OCI-LY7 (cell line): ENCODE results near the gene CLASP2. TPM values are rescaled to one million over a fixed set of nuclear protein-coding genes. Genes with fewer than 3 reads are reported as not detected.

ENCODE experiments used
- Bru-seq: library from RNA; stranded (reverse); fragments of 400-500 nt; gene quantifications from one replicate; lab custom pipeline; 2021; lab: Mats Ljungman, UMichigan
- BruChase-seq, 2 experiments: library from RNA; stranded (reverse); fragments of 400-500 nt; gene quantifications; one replicate each; lab custom pipeline; 2021; lab: Mats Ljungman, UMichigan
- BruUV-seq: library from RNA; stranded (reverse); fragments of 400-500 nt; replicated peaks from 2 replicates; lab custom pipeline; 2021; lab: Mats Ljungman, UMichigan
- CTCF ChIA-PET: fragments of 300-600 bp; sonication (Branson Sonifier 250); formaldehyde crosslinking; loops from one replicate; lab custom pipeline; 2022; ENCODE audit warnings: antibody characterized with exemption; ENCODE audit not compliant: unreplicated experiment; lab: Charles Lee
- POLR2A ChIA-PET: fragments of 300-600 bp; sonication (Branson Sonifier 250); formaldehyde crosslinking; loops from one replicate; lab custom pipeline; 2022; ENCODE audit warnings: antibody characterized with exemption; lab: Charles Lee
- DNase-seq: peaks from one replicate; pipeline ENCODE4 v3.0.0-alpha.2; 2015; ENCODE audit warnings: low spot score
- H2AFZ ChIP-seq: fragments of 200-600 bp; sonication (generic), shearing (Covaris generic); 2 replicates; pipeline ENCODE4 v1.6.1; 2014; ENCODE audit warnings: mild to moderate bottlenecking, antibody characterized with exemption, low read length, moderate library complexity
- H3K27ac ChIP-seq: fragments of 200-600 bp; sonication (generic); 2 replicates; pipeline ENCODE4 v1.5.1; 2014; ENCODE audit warnings: mixed run types, low read depth, mild to moderate bottlenecking, moderate library complexity, low read length, inconsistent platforms; ENCODE audit not compliant: poor library complexity, severe bottlenecking
- H3K36me3 ChIP-seq: fragments of 200-600 bp; sonication (generic); 2 replicates; pipeline ENCODE4 v1.6.1; 2014; ENCODE audit warnings: mild to moderate bottlenecking, antibody characterized with exemption, low read length, moderate library complexity, mixed read lengths; ENCODE audit not compliant: insufficient read depth
- H3K4me1 ChIP-seq: fragments of 200-600 bp; sonication (generic); 2 replicates; pipeline ENCODE4 v1.5.1; 2014; ENCODE audit warnings: mild to moderate bottlenecking, low read length; ENCODE audit not compliant: insufficient read depth, poor library complexity, severe bottlenecking
- H3K4me2 ChIP-seq: fragments of 200-600 bp; sonication (generic); 2 replicates; pipeline ENCODE4 v1.6.1; 2014; ENCODE audit warnings: mild to moderate bottlenecking, low read length
- H3K4me3 ChIP-seq: fragments of 200-600 bp; sonication (generic); 2 replicates; pipeline ENCODE4 v1.5.1; 2014; ENCODE audit warnings: mild to moderate bottlenecking, low read depth, low read length; ENCODE audit not compliant: poor library complexity, severe bottlenecking
- H3K79me2 ChIP-seq: fragments of 200-600 bp; sonication (generic); 2 replicates; pipeline ENCODE4 v1.6.1; 2016; ENCODE audit warnings: low read depth, mild to moderate bottlenecking, low read length, moderate library complexity, mixed read lengths; ENCODE audit not compliant: insufficient read depth
- H3K9me2 ChIP-seq: fragments of 200-600 bp; sonication (generic); 2 replicates; pipeline ENCODE4 v1.6.1; 2016; ENCODE audit warnings: mild to moderate bottlenecking, low read length, mixed read lengths; ENCODE audit not compliant: insufficient read depth
- H3K9me3 ChIP-seq: fragments of 200-600 bp; sonication (generic); 2 replicates; pipeline ENCODE4 v1.6.1; 2014; ENCODE audit warnings: mild to moderate bottlenecking, mixed run types, low read length, mixed read lengths
- H4K20me1 ChIP-seq: fragments of 200-600 bp; sonication (generic); 2 replicates; pipeline ENCODE4 v1.6.1; 2014; ENCODE audit warnings: mild to moderate bottlenecking, antibody characterized with exemption, low read length, moderate library complexity, mixed read lengths; ENCODE audit not compliant: insufficient read depth
- CTCF ChIP-seq: fragments of 200-600 bp; sonication (generic); conservative IDR thresholded peaks from 2 replicates; pipeline ENCODE4 v1.5.1; 2014; ENCODE audit warnings: mild to moderate bottlenecking, antibody characterized with exemption, low read length, moderate library complexity, mixed read lengths
- EZH2phosphoT487 ChIP-seq: fragments of 200-600 bp; sonication (generic); IDR thresholded peaks from 2 replicates; pipeline ENCODE4 v1.6.1; 2018; ENCODE audit warnings: low read depth, borderline replicate concordance, mild to moderate bottlenecking, mixed run types, antibody characterized with exemption, low read length, moderate library complexity, mixed read lengths
- intact Hi-C: fragments of 100-400 bp; cut with micrococcal nuclease; formaldehyde crosslinking; loops from one replicate; pipeline ENCODE4 v1.10.0; 2022; ENCODE audit not compliant: unreplicated experiment
- long read RNA-seq: library from polyadenylated mRNA; stranded (forward); transcript quantifications from one replicate; pipeline ENCODE4 v2.0.0, GENCODE V29; 2022
- total RNA-seq, 2 experiments: library from RNA; depleted of rRNA in 1 of 2; stranded (reverse); fragments of >200 nt in 1 of 2; shearing (Covaris generic) in 1 of 2; gene quantifications; 2 replicates each; pipeline ENCODE4 v1.2.3, GENCODE V29; 2014 to 2022

CLASP2 gene
- total RNA-seq (2014; rRNA removed; shearing (Covaris generic)) = 99.1 and 108 TPM in 2 replicates
- total RNA-seq (2022) = 95.5 and 97.3 TPM in 2 replicates
- Bru-seq, nascent RNA = percentile 86 among the genes with signal in this experiment
- BruChase-seq, experiment 1, labeled RNA remaining after a 6-hour chase = percentile 78 among the genes with signal in this experiment
- percentile 77 among the genes with signal in this experiment for BruChase-seq, experiment 2, labeled RNA remaining after a 2-hour chase
- long read RNA-seq, partial matches to known transcripts = 12 of 78 reads
- long read RNA-seq, other reads (novel, unspliced or antisense) = 66 of 78 reads

GRCh38 chr3:33717866-33718594, at the start of gene CLASP2:
Gene CLASP2 (minus strand): TSS chr3:33718254. CDS start chr3:33718002, 252 bp downstream.
- POLR2A ChIA-PET = interaction anchor here (0.6 to 1.2 kb wide), 5 partner anchors 34 to 78 kb away, joined by 3 to 6 read pairs (median 3); no protein-coding TSS in a partner anchor
- Histone ChIP-seq H3K9me3 (peaks cover 7% of the 10 kb centered on the region; the same call in 1 of the 2 replicates), H3K9me2 (no peaks in the 10 kb centered on the region), H4K20me1 (peaks cover 18% of the 10 kb centered on the region; the same call in 1 of the 2 replicates), H3K4me2 (peak within 1 kb of the TSS; percentile 98), H3K36me3 (peaks cover 10% of the 10 kb centered on the region; the same call in 1 of the 2 replicates), H3K4me1 (peaks cover 27% of the 10 kb centered on the region), H2AFZ (peak within 1 kb of the TSS; percentile 99), H3K79me2 (peaks cover 45% of the 10 kb centered on the region), H3K4me3 (peak within 1 kb of the TSS; percentile 94), H3K27ac (peak within 1 kb of the TSS; percentile 69)
- intact Hi-C loops = loop anchor here (2.0 to 5.0 kb wide), 2 partner anchors 69 to 277 kb away; partner anchors contain the start of gene UBP1
- no TSS peak for BruUV-seq
- TF ChIP-seq CTCF (no peak), EZH2phosphoT487 (no peak)
- peak; percentile 92 for DNase-seq
- CTCF ChIA-PET = no interaction called here

GRCh38 chr3:33758864-33759263, 40.8 kb upstream of the CLASP2 start:
- no peaks in the 10 kb centered on the region for H3K79me2 ChIP-seq
- no peak overlapping the region for H3K27ac ChIP-seq
- CTCF ChIA-PET = no interaction called here
- H4K20me1 ChIP-seq = no peaks in the 10 kb centered on the region
- BruUV-seq = no TSS peak
- H3K36me3 ChIP-seq = no peaks in the 10 kb centered on the region
- no peak overlapping the region for H2AFZ ChIP-seq
- H3K4me2 ChIP-seq = no peak overlapping the region
- TF ChIP-seq EZH2phosphoT487 = no peak
- no peak for TF ChIP-seq CTCF
- POLR2A ChIA-PET = no interaction called here
- DNase-seq = no peak
- H3K4me3 ChIP-seq = no peak overlapping the region
- no peaks in the 10 kb centered on the region for H3K9me2 ChIP-seq
- intact Hi-C loops = no loop called here
- H3K4me1 ChIP-seq = no peaks in the 10 kb centered on the region
- no peaks in the 10 kb centered on the region for H3K9me3 ChIP-seq
